Caco-2 (cell line): ENCODE data around the gene IMMT. TPM values are rescaled to one million over a fixed set of nuclear protein-coding genes. Genes with fewer than 3 reads are reported as not detected.

ENCODE experiments used
- BruUV-seq: library from RNA; stranded (reverse); fragments of 400-500 nt; replicated peaks from 2 replicates; lab custom pipeline; 2021; lab: Mats Ljungman, UMichigan
- CTCF ChIA-PET: fragments of 300-600 bp; sonication (Branson Sonifier 250); formaldehyde crosslinking; loops from one replicate; lab custom pipeline; 2022; ENCODE audit warnings: antibody characterized with exemption; lab: Charles Lee
- POLR2A ChIA-PET: fragments of 300-600 bp; sonication (Branson Sonifier 250); formaldehyde crosslinking; loops from one replicate; lab custom pipeline; 2022; ENCODE audit warnings: antibody characterized with exemption; lab: Charles Lee
- DNase-seq, 2 experiments: peaks; one replicate each; pipeline versions ENCODE4 v3.0.0 to v3.0.0-alpha.2; 2020 to 2022
- H3K27me3 ChIP-seq: replicated peaks from 2 replicates; pipeline ENCODE4 v1.6.0; 2011; ENCODE audit warnings: low read length; ENCODE audit not compliant: control insufficient read depth, insufficient read depth
- H3K36me3 ChIP-seq: 2 replicates; pipeline ENCODE4 v1.5.1; 2011; ENCODE audit warnings: low read length; ENCODE audit not compliant: control insufficient read depth, insufficient read depth
- H3K4me1 ChIP-seq: fragments of 250-450 bp; sonication (Bioruptor Pico); 2 replicates; pipeline ENCODE4 v1.5.1; 2020; ENCODE audit warnings: mild to moderate bottlenecking
- H3K4me3 ChIP-seq: 2 replicates; pipeline ENCODE4 v1.5.1; 2011; ENCODE audit warnings: low read depth, mild to moderate bottlenecking, control low read depth, low read length
- H3K9me3 ChIP-seq: fragments of 250-450 bp; sonication (Bioruptor Pico); 2 replicates; pipeline ENCODE4 v1.5.1; 2020; ENCODE audit warnings: mild to moderate bottlenecking, moderate library complexity
- H3K27ac Mint-ChIP-seq: one replicate; pipeline ENCODE4 v1.8.0; 2022; ENCODE audit warnings: mixed read lengths; ENCODE audit not compliant: unreplicated experiment
- H3K27me3 Mint-ChIP-seq: one replicate; pipeline ENCODE4 v1.8.0; 2022; ENCODE audit warnings: mixed read lengths; ENCODE audit not compliant: insufficient read depth, unreplicated experiment
- H3K36me3 Mint-ChIP-seq: one replicate; pipeline ENCODE4 v1.8.0; 2022; ENCODE audit warnings: mild to moderate bottlenecking, mixed read lengths; ENCODE audit not compliant: insufficient read depth, unreplicated experiment
- H3K4me1 Mint-ChIP-seq: one replicate; pipeline ENCODE4 v1.8.0; 2022; ENCODE audit warnings: low read depth, mixed read lengths; ENCODE audit not compliant: unreplicated experiment
- H3K4me3 Mint-ChIP-seq: one replicate; pipeline ENCODE4 v1.8.0; 2022; ENCODE audit warnings: mild to moderate bottlenecking, moderate library complexity, mixed read lengths; ENCODE audit not compliant: unreplicated experiment
- H3K9me3 Mint-ChIP-seq: one replicate; pipeline ENCODE4 v1.8.0; 2022; ENCODE audit warnings: mixed read lengths; ENCODE audit not compliant: unreplicated experiment
- intact Hi-C: fragments of 100-400 bp; cut with micrococcal nuclease; formaldehyde crosslinking; loops from one replicate; pipeline ENCODE4 v1.10.0; 2022; ENCODE audit not compliant: unreplicated experiment
- microRNA-seq: library from miRNA; unstranded; fragments of <30 nt; microRNA quantifications from one replicate; pipeline ENCODE4 v1.2.0, GENCODE V29; 2022
- total RNA-seq: library from RNA; stranded (reverse); gene quantifications from 2 replicates; pipeline ENCODE4 v1.2.3, GENCODE V29; 2022
- TF ChIP-seq, protein P1 (sequence below), 2 experiments: fragments of 200-600 bp in 1 of 2; IDR thresholded peaks; 1 replicate in 1 of 2; 2 replicates in 1 of 2; pipeline versions ENCODE4 v1.5.1 to v1.8.0; 2011 to 2022; ENCODE audit warnings: antibody characterized with exemption in 1 of 2, control low read depth in 1 of 2, inconsistent platforms in 1 of 2, low read depth in 1 of 2, low read length in 1 of 2, mild to moderate bottlenecking in 1 of 2, moderate library complexity in 1 of 2; ENCODE audit not compliant: insufficient read depth in 1 of 2, severe bottlenecking in 1 of 2, unreplicated experiment in 1 of 2

IMMT gene
- total RNA-seq, 1 experiment from 2014 or later, result 129 TPM

DNA sequence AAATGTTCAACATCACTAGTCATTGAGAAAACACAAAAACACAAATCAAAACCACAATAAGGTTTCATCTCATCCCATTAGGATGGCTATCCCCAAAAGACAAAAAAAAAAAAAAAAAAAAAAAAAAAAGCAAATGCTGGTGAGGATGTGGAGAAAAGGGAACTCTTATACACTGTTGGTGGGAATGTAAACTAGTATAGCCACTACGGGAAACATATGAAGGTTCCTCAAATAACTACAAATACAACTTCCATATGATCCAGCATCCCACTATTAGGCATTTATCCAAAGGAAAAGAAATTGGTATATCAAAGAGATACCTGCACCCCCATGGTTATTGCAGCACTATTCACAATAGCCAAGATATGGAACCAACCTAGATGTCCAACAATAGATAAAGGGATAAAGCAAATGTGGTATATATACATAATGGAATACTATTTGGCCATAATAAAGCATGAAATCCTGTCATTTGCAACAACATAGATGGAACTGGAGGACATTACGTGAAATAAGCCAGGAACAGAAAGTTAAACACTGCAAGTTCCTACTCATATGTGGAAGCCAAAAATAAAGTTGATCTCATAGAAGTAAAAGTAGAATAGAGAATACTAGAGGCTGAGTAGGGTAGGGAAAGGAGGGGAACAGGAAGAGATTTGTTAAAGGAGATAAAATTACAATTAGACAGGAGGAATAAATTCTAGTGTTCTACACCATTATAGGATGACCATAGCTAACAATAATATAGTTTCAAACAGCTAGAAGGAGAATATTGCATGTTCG is 98.0 kb downstream of the IMMT start:
- no peaks in the 10 kb centered on the region for H3K9me3 ChIP-seq
- Mint-ChIP-seq H3K27me3 (no peaks in the 10 kb centered on the region), H3K36me3 (peaks cover 73% of the 10 kb centered on the region), H3K9me3 (no peaks in the 10 kb centered on the region), H3K27ac (no peak overlapping the region), H3K4me3 (no peak overlapping the region), H3K4me1 (peaks cover 1% of the 10 kb centered on the region)
- DNase-seq, result no peak
- H3K36me3 ChIP-seq, result no peaks in the 10 kb centered on the region; the same call in 1 of the 2 replicates
- H3K4me3 ChIP-seq, result no peak overlapping the region
- ChIA-PET CTCF (no interaction called here), POLR2A (no interaction called here)
- intact Hi-C loops, result no loop called here
- no TSS peak for BruUV-seq
- TF ChIP-seq, protein P1, sequence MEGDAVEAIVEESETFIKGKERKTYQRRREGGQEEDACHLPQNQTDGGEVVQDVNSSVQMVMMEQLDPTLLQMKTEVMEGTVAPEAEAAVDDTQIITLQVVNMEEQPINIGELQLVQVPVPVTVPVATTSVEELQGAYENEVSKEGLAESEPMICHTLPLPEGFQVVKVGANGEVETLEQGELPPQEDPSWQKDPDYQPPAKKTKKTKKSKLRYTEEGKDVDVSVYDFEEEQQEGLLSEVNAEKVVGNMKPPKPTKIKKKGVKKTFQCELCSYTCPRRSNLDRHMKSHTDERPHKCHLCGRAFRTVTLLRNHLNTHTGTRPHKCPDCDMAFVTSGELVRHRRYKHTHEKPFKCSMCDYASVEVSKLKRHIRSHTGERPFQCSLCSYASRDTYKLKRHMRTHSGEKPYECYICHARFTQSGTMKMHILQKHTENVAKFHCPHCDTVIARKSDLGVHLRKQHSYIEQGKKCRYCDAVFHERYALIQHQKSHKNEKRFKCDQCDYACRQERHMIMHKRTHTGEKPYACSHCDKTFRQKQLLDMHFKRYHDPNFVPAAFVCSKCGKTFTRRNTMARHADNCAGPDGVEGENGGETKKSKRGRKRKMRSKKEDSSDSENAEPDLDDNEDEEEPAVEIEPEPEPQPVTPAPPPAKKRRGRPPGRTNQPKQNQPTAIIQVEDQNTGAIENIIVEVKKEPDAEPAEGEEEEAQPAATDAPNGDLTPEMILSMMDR (IDR thresholded peaks at IDR 0.05; ENCODE audit: insufficient read depth in 1 of 2, low read depth in 1 of 2, low read length in 1 of 2, severe bottlenecking in 1 of 2, unreplicated experiment in 1 of 2), result no peak
- no peaks in the 10 kb centered on the region for H3K27me3 ChIP-seq
- H3K4me1 ChIP-seq, result no peaks in the 10 kb centered on the region

DNA sequence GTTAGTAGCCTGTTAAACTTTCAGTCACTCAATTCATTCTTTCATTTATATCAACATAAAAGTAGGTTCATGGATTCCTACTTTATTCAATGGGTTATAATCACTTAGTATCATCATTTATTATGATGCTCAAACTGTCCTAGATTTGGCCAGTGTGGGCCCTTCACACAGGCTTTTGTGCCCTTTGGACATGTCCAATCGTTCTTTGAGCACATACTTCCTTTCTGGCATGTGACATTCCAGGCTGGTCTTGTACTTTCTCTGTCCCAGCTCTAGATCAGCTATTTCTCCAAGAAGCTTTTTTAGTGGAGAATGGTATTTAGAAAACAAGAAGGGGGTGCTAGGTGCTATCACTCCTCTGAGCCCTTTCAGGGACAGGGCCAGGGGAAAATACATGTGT is 101.0 kb downstream of the IMMT start:
- intact Hi-C loops, result no loop called here
- TF ChIP-seq, protein P1 (IDR thresholded peaks at IDR 0.05; ENCODE audit: insufficient read depth in 1 of 2, low read depth in 1 of 2, low read length in 1 of 2, severe bottlenecking in 1 of 2, unreplicated experiment in 1 of 2), result no peak
- no peak overlapping the region for H3K4me3 Mint-ChIP-seq
- no peak overlapping the region for H3K27ac Mint-ChIP-seq
- no TSS peak for BruUV-seq
- H3K27me3 Mint-ChIP-seq, result no peaks in the 10 kb centered on the region
- no peaks in the 10 kb centered on the region for H3K9me3 Mint-ChIP-seq
- peaks cover 76% of the 10 kb centered on the region for H3K36me3 Mint-ChIP-seq
- no peak overlapping the region for H3K4me3 ChIP-seq
- POLR2A ChIA-PET, result no interaction called here
- H3K4me1 Mint-ChIP-seq, result no peaks in the 10 kb centered on the region
- H3K27me3 ChIP-seq, result no peaks in the 10 kb centered on the region
- no peaks in the 10 kb centered on the region for H3K9me3 ChIP-seq
- no peaks in the 10 kb centered on the region for H3K4me1 ChIP-seq
- H3K36me3 ChIP-seq, result no peaks in the 10 kb centered on the region; the same call in 1 of the 2 replicates
- DNase-seq, result no peak
- CTCF ChIA-PET, result no interaction called here

Small RNA genes lying within 50 kb of the gene (microRNA-seq; reads per million reads assigned to microRNA genes)
- not detected for gene MIR4779

Other genes starting within 250 kb of the IMMT start
- gene POLR1A, start 89.6 kb downstream of the IMMT start, total RNA-seq, result 73.8 and 79.5 TPM in 2 replicates
- gene PTCD3, start 89.2 kb downstream of the IMMT start, total RNA-seq, result 278 and 282 TPM in 2 replicates
- gene MRPL35, start 4.0 kb upstream of the IMMT start, total RNA-seq, result 25.3 and 25.9 TPM in 2 replicates
- 14.9 and 16.6 TPM in 2 replicates for gene REEP1, start 142.2 kb upstream of the IMMT start, total RNA-seq
- gene KDM3A, start 245.9 kb upstream of the IMMT start, total RNA-seq, result 47.4 and 52.4 TPM in 2 replicates